GM12864 (cell line): ENCODE measurements around the gene ABLIM2.

ENCODE experiments used
- DNase-seq: peaks from one replicate; pipeline ENCODE4 v3.0.0-alpha.2; 2011; ENCODE audit warnings: low read depth
- H3K4me3 ChIP-seq: 2 replicates; pipeline ENCODE4 v1.5.1; 2011; ENCODE audit warnings: mild to moderate bottlenecking, low read depth, low read length, control low read depth
- TF ChIP-seq, protein P1 (sequence below): IDR thresholded peaks from 2 replicates; pipeline ENCODE4 v1.5.1; 2011; ENCODE audit warnings: low read depth, mild to moderate bottlenecking, moderate library complexity, low read length, control low read depth, inconsistent platforms; ENCODE audit errors: missing control alignments

ABLIM2 gene

DNA sequence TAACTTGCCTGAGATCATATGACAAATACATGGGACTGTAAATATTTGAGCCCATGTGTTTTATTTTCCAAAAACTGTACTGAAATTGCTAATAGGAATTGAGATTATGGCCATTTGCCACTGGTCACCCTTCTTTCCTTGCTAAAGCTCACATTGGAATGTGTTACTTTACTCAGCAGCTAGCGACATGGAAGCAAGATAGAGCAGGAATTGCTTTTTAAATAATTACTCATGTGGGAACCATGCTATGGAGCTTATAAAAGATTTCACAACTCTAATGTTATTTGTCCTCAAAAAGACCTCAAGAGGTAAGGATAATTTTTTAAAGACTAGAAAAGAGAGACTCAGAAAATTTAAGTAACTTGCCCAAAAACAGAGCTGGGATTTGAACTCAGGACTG, 170.2 kb downstream of the ABLIM2 start:
- TF ChIP-seq, protein P1, sequence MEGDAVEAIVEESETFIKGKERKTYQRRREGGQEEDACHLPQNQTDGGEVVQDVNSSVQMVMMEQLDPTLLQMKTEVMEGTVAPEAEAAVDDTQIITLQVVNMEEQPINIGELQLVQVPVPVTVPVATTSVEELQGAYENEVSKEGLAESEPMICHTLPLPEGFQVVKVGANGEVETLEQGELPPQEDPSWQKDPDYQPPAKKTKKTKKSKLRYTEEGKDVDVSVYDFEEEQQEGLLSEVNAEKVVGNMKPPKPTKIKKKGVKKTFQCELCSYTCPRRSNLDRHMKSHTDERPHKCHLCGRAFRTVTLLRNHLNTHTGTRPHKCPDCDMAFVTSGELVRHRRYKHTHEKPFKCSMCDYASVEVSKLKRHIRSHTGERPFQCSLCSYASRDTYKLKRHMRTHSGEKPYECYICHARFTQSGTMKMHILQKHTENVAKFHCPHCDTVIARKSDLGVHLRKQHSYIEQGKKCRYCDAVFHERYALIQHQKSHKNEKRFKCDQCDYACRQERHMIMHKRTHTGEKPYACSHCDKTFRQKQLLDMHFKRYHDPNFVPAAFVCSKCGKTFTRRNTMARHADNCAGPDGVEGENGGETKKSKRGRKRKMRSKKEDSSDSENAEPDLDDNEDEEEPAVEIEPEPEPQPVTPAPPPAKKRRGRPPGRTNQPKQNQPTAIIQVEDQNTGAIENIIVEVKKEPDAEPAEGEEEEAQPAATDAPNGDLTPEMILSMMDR: no peak
- DNase-seq: no peak

DNA sequence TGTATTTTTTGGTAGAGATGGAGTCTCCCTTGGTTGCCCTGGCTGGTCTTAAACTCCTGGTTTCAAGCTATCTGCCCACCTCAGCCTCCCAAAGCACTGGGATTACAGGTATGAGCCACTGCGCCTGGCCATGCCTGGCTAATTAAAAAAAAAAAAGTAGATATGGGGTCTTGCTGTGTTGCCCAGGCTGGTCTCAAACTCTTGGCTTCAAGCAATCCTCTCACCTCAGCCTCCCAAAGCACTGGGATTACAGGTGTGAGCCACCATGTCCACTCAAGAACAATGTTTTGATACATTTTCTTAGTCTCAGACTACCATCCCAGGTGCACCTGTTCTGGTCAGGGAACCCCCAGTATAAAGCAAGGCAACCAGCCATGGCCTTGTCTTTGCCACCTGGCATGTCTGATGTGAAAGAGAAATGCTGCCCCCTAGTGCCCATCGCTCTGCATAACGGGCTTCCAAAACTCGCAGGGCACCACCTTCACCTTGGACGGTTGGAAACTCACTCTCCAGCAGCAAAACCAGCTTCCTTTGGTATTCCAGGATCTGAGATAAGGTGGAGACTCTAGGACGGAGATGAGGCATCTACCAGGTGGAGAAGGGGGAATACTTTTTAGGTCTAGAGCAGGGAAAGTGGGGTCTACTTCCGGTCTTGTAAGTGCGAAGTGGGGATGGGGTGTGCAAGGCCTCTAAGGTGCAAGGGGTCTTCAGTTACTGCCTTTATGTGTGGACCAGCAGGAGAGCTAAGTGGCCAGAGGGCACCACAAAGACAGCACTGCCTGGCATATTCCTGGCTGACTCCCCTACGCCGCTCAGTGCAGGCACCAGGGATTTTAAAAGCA, 171.2 kb downstream of the ABLIM2 start:
- DNase-seq: peak; percentile 45
- no peak overlapping the region for H3K4me3 ChIP-seq
- TF ChIP-seq, protein P1: peak; percentile 90

More for the DNA sequence above, 170.2 kb downstream of the ABLIM2 start:
- H3K4me3 ChIP-seq: no peak overlapping the region

DNA sequence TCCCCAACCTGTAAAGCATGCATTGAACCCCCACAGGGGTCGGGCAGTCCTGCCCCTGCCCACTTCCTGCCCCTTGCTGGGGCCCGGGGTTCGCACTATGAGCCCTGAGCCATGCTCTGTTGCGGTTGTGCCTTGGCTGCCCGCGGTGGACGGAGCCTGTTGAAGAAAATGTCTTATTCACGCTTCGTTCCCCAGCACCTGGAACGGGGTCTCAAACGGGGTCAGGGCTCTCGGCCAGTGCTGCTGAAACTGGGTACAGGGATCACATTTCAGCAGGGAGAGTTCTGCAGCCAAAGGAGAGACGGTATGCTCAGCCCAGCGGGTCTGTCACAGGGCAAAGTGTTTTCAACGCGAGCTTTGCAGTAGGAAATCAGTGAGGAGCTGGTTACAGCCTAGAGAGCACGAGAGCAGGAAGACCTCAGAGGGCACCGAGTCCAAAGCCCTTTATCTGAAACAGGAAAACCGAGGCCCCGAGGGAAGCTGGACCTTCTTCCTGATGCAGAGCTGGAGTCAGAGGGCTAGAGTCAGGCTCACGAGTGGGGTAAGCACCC, 172.6 kb downstream of the ABLIM2 start:
- TF ChIP-seq, protein P1: no peak
- DNase-seq: no peak
- H3K4me3 ChIP-seq: no peak overlapping the region

DNA sequence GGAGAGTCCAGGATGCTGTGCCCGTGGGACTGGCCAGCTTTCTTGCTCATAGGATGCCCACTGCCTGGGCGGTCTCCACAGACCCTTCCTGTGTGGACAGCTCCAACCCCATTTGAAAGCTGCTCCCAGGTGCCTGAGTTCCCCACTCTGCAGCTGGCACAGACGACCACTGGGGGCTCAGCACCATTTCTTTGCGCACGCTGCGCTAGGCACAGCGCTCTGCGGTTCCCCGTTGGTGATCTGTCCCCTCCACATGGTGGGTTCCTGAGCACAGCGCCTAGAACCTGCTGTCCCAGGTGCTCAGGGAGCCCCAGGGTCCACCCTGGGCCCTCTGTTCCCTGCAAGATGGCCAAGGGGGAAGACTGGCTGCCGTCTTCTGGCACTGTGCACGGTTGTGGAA, 173.5 kb downstream of the ABLIM2 start:
- TF ChIP-seq, protein P1: no peak
- no peak for DNase-seq
- H3K4me3 ChIP-seq: no peak overlapping the region

DNA sequence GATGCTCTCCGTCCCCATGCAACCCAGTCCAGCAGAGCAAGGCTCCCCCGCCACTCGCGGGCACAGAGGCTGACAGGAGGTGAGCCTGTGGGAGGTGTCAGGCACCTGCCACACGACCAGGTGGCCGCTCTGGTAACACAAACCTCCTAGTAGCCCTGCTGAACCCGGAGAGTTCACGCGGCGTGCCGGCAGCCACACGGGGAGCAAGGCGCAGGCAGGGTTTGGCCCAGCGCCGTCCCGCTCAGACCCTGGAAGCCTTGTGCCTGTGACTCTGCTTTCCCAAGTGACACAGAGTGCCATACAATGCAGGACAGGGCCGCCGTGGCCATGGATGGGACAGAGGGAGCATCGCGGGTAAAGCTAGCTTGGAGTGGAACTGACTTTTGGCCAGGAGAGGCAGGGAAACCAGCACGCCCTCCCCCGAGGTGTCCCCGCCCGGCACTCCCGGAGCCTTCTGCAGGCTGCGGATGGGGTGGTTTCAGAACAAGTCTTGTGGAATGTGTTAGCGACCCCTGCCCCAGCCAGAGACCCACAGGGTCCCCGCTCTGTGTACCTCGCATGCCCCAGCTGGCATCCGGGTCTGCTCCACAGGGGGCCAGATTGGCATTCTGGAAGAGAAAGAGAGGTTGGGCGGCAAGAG, 174.2 kb downstream of the ABLIM2 start:
- TF ChIP-seq, protein P1: no peak
- DNase-seq: no peak
- H3K4me3 ChIP-seq: no peak overlapping the region

DNA sequence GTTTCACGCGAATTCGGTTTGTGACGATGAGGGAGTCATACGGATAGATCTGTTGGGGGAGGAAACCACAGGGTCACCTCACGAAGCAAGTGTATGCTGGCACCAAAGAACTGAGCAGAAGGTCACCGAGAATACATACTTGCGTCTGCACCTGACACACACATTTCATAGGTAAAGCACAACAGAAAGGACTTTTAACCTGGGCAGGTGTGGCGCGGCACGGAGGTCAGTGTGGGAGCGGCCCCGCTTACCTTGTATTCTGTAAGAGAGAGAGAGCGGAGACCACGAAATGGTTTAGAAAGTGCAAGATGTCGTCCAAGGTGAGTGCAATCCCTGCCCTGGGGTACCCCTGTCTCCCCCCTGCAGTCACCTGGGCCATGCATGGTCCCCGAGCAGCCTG, 175.3 kb downstream of the ABLIM2 start:
- TF ChIP-seq, protein P1: no peak
- H3K4me3 ChIP-seq: no peak overlapping the region
- no peak for DNase-seq
